Measurements from ENCODE around the gene RELN. TPM values are rescaled to one million over a fixed set of nuclear protein-coding genes. Genes with fewer than 3 reads are reported as not detected.

RELN gene
- polyA plus RNA-seq, 1 donor (not counting 4 experiments of a cell fraction or from before 2014, with no cell fraction given) = not detected

- Histone ChIP-seq H3K9me3 (ENCODE audit: control insufficient read depth, low read depth, low read length) (no peaks in the 10 kb centered on the region), H3K9ac (ENCODE audit: control insufficient read depth, extremely low read depth, insufficient read depth, low read length) (no peak overlapping the region), H3K79me2 (ENCODE audit: control insufficient read depth, insufficient read depth, low read length) (no peaks in the 10 kb centered on the region), H3K4me2 (ENCODE audit: control insufficient read depth, extremely low read depth, insufficient read depth, low read depth, low read length) (no peak overlapping the region), H3K36me3 (ENCODE audit: control insufficient read depth in 2 of 2, extremely low read depth in 1 of 2, insufficient read depth in 2 of 2, low read length in 2 of 2) (no peaks in the 10 kb centered on the region), H3K27ac (ENCODE audit: control insufficient read depth, insufficient read depth, low read length) (no peak overlapping the region), H3K4me3 (ENCODE audit: control insufficient read depth in 2 of 3, extremely low read depth in 1 of 3, insufficient read depth in 2 of 3, low read depth in 1 of 3, low read length in 3 of 3) (no peak overlapping the region), H4K20me1 (ENCODE audit: control insufficient read depth, extremely low read depth, insufficient read depth, low read length) (no peaks in the 10 kb centered on the region), H3K4me1 (ENCODE audit: control insufficient read depth, extremely low read depth, insufficient read depth, low read length) (no peaks in the 10 kb centered on the region), H2AFZ (ENCODE audit: control insufficient read depth, low read length) (no peak overlapping the region), H3K9me1 (ENCODE audit: control insufficient read depth, extremely low read depth, insufficient read depth, low read length) (no peaks in the 10 kb centered on the region), H3K27me3 (ENCODE audit: control insufficient read depth, extremely low read depth, insufficient read depth, low read length) (no peaks in the 10 kb centered on the region)
- DNase-seq (ENCODE audit: low read depth, low spot score) (no peak), FAIRE-seq (no peak)
- no peak for TF ChIP-seq EZH2 (IDR thresholded peaks at IDR 0.05; ENCODE audit: low read length)
- TF ChIP-seq, protein P1, sequence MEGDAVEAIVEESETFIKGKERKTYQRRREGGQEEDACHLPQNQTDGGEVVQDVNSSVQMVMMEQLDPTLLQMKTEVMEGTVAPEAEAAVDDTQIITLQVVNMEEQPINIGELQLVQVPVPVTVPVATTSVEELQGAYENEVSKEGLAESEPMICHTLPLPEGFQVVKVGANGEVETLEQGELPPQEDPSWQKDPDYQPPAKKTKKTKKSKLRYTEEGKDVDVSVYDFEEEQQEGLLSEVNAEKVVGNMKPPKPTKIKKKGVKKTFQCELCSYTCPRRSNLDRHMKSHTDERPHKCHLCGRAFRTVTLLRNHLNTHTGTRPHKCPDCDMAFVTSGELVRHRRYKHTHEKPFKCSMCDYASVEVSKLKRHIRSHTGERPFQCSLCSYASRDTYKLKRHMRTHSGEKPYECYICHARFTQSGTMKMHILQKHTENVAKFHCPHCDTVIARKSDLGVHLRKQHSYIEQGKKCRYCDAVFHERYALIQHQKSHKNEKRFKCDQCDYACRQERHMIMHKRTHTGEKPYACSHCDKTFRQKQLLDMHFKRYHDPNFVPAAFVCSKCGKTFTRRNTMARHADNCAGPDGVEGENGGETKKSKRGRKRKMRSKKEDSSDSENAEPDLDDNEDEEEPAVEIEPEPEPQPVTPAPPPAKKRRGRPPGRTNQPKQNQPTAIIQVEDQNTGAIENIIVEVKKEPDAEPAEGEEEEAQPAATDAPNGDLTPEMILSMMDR (optimal IDR thresholded peaks at IDR 0.05 in 1 of 3, IDR thresholded peaks at IDR 0.05 in 1 of 3, conservative IDR thresholded peaks at IDR 0.05 in 1 of 3; ENCODE audit: extremely low read depth in 1 of 3, insufficient read depth in 2 of 3, low read length in 3 of 3) = no peak
- dilution Hi-C loops (cut with MboI; ENCODE audit: extremely low pct_ligation_motif_present, low sequenced_read_pairs) = loop anchor here (25.0 kb wide), 1 partner anchor 189 kb away; no protein-coding TSS in a partner anchor
Measured at GRCh38 chr7:103751311-103751880, 238.1 kb downstream of the RELN start.

DNA sequence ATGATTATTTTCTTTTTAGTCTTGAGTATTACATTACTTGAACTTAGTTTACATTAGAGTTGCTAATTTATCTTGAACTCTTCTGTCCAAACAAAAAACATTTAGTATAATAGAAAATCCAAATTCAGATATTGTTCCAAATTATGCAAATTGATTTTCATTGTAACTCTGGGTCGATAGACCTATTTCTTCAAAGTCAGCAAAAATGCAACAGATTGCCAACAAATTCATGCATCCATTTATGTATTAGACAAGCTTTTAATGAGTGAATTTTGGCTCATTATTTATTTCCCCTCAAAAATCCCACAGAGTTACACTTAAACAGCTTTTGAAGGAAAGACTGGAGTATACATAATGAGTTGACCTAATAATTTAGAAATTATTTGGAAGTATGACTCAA lies 240.8 kb downstream of the RELN start:
- Histone ChIP-seq H3K9me1 (ENCODE audit: control insufficient read depth, extremely low read depth, insufficient read depth, low read length) (no peaks in the 10 kb centered on the region), H3K27me3 (ENCODE audit: control insufficient read depth, extremely low read depth, insufficient read depth, low read length) (no peaks in the 10 kb centered on the region), H3K9me3 (ENCODE audit: control insufficient read depth, low read depth, low read length) (no peaks in the 10 kb centered on the region), H3K4me1 (ENCODE audit: control insufficient read depth, extremely low read depth, insufficient read depth, low read length) (no peaks in the 10 kb centered on the region), H3K27ac (ENCODE audit: control insufficient read depth, insufficient read depth, low read length) (no peak overlapping the region), H3K79me2 (ENCODE audit: control insufficient read depth, insufficient read depth, low read length) (no peaks in the 10 kb centered on the region), H3K9ac (ENCODE audit: control insufficient read depth, extremely low read depth, insufficient read depth, low read length) (no peak overlapping the region), H3K4me2 (ENCODE audit: control insufficient read depth, extremely low read depth, insufficient read depth, low read depth, low read length) (no peak overlapping the region), H2AFZ (ENCODE audit: control insufficient read depth, low read length) (no peak overlapping the region), H3K4me3 (ENCODE audit: control insufficient read depth in 2 of 3, extremely low read depth in 1 of 3, insufficient read depth in 2 of 3, low read depth in 1 of 3, low read length in 3 of 3) (no peak overlapping the region), H4K20me1 (ENCODE audit: control insufficient read depth, extremely low read depth, insufficient read depth, low read length) (no peaks in the 10 kb centered on the region), H3K36me3 (ENCODE audit: control insufficient read depth in 2 of 2, extremely low read depth in 1 of 2, insufficient read depth in 2 of 2, low read length in 2 of 2) (no peaks in the 10 kb centered on the region)
- FAIRE-seq (no peak), DNase-seq (ENCODE audit: low read depth, low spot score) (no peak)
- dilution Hi-C loops (cut with MboI; ENCODE audit: extremely low pct_ligation_motif_present, low sequenced_read_pairs) = no loop called here
- TF ChIP-seq, protein P1 (optimal IDR thresholded peaks at IDR 0.05 in 1 of 3, IDR thresholded peaks at IDR 0.05 in 1 of 3, conservative IDR thresholded peaks at IDR 0.05 in 1 of 3; ENCODE audit: extremely low read depth in 1 of 3, insufficient read depth in 2 of 3, low read length in 3 of 3) = no peak
- TF ChIP-seq EZH2 (IDR thresholded peaks at IDR 0.05; ENCODE audit: low read length) = no peak

All from keratinocyte (primary cell).